GM19397 (cell line): ENCODE measurements around the gene AARS2.

Experiments
- ATAC-seq: cut with Tn5 transposase; IDR thresholded peaks from one replicate; pipeline ENCODE4 v1.9.1; 2021; ENCODE audit warnings: mild to moderate bottlenecking, moderate library complexity; ENCODE audit not compliant: unreplicated experiment

AARS2 gene

DNA sequence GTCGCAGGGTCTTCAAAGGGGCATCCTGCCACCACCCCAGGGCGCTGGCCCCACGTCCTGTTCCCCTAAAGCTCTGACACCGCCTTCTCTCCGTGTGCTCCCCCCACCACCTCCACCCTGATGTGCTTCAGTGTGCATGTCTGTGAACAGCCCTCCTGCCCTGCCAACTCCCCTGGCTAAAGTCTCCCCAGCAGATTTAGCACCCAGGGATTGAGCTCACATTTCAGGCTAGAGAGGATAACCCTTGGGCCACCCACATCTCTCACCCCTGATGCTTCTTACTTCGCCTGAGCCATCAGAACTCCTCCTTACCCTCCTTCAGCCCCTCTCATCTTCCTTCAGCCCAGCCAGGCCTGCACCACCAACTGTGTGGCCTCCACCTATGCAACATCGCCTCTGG, 35.4 kb downstream of the AARS2 start:
- no peak for ATAC-seq

DNA sequence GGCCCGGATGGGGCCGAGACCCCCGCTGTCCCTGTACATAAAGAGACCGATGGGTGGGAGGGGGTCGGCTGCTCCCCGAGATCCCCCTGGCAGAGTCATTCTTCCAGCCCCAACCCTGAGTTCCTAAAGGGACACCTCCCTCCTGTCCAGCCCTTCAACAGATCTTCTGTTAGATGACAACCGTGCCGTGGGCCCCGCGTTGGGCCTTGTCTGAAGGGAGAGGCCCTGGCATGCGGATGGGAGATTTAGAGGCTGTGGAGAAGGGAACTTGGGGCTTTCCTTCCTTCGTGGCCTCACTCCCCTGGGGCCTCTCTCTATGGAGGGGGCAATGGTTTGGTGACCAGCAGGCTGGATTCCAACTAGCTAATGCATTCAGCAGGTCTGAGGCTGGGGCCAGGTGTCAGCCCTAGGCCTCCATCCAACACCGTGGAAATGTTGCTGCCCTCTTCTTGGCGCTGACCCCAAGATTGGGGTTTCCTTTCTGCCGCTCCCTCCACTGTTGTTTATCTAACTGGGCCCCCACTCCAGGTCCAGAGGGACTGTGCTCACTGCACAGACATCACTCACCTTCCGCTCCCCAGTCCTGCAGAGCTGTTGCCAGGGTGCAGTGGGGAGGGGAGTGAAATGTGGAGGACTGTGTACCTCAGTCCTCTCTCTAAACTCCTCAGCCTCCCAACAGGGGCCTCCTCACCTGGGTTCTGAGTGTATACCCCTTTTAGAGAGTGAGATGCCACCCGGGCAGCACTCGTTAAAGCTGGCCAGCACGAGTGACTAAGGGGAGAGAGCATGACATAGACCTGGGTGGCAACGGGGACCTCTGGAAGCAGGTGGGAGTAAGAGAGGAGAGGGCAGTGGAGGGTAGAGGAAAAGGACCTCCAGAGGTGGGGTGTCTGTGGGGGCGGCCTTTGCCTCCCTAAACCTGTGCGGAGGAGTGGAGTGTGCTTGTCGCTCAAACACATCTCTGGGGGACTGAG, 36.2 kb downstream of the AARS2 start:
- ATAC-seq = no peak

DNA sequence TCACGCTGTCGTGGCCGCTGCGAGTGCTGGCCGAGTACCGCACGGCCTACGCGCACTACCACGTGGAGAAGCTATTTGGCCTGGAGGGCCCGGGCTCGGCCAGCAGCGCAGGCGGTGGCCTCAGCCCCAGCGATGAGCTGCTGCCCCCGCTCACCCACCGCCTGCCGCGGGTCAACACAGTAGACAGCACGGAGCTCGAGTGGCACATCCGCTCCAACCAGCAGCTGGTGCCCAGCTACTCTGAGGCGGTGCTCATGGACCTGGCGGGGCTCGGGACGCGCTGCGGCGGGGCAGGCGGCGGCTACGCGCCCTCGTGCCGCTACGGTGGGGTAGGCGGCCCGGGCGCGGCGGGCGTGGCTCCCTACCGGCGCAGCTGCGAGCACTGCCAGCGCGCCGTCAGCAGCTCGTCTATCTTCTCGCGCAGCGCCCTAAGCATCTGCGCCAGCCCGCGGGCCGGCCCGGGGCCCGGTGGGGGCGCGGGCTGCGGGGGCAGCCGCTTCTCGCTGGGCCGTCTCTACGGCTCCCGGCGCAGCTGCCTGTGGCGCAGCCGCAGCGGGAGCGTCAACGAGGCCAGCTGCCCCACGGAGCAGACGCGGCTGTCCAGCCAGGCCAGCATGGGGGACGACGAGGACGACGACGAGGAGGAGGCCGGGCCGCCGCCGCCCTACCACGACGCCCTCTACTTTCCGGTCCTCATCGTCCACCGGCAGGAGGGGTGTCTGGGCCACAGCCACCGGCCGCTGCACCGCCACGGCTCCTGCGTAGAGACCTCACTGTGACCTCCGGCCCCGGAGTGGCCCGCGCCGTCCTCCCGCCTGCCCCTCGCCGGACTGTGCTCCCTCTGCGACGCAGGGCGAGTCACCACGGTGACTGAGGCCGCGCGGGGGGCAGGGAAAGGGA, 37.1 kb downstream of the AARS2 start:
- no peak for ATAC-seq

DNA sequence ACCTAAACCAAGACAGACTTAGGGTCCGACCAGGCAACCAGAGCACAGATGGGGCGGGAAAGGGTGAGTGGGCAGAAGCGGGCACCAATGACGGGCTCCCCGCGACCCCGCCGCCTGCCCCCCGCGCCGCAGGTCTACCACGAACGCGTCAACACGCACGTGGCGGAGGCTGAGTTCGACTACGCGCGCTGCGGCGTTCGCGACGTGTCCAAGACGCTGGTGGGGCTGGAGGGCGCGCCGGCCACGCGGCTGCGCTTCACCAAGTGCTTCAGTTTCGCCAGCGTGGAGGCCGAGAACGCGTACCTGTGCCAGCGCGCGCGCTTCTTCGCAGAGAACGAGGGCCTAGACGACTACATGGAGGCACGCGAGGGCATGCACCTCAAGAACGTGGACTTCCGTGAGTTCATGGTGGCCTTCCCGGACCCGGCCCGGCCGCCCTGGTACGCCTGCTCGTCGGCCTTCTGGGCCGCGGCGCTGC, 37.8 kb downstream of the AARS2 start:
- ATAC-seq = no peak

DNA sequence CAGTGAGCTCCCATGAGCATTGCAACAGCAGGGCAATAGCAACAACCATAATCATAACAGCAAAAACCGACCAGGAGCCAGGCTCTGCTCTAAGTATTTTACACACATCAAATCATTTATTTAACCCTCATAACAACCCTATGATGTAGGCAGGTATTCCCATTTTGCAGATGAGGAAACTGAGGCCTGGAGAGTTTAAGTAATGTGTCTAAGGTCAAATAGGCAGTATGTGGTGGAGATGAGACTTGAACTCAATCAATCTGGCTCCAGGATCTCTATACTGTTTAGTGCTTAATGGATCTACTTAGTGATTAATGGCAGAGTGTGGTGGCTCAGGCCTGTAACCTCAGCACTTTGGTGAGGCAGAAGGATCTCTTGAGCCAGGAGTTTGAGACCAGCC, 39.5 kb downstream of the AARS2 start:
- ATAC-seq = no peak

DNA sequence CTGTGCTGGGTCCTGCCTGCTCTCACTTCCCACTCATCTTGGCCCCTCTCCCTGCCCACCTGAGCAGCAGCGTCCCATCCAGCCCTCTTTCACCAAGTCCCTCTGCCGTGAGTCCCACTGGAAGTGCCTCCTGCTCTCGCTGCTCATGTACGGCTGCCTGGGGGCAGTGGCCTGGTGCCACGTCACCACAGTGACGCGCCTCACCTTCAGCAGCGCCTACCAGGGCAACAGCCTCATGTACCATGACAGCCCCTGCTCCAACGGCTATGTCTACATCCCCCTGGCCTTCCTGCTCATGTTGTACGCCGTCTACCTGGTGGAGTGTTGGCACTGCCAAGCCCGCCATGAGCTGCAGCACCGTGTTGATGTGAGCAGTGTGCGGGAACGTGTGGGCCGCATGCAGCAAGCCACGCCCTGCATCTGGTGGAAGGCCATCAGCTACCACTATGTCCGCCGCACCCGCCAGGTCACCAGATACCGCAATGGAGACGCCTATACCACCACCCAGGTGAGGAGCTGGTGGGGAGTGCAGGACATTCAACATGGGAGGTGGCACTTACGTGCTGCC, 40.1 kb downstream of the AARS2 start:
- ATAC-seq = no peak

DNA sequence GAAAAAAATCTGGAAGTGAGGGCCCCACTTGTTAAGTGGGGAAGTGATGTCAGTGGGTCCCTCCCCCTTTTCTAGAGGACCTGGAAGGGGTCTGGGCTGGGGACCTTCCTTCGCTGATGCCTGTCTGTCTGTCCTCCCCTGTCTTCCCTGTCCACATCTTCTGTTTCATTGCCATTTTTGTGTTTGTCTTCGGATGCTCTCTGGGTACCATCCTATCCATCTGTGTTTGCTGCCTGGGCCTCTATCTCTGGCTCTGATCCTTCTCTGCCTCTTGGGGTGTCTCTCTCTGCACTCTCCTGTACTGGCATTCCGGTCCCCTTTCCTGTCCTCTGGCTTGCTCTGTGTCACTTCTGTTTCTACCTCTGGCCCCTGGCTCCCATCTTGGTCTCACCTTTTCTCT, 40.6 kb downstream of the AARS2 start:
- ATAC-seq = no peak

DNA sequence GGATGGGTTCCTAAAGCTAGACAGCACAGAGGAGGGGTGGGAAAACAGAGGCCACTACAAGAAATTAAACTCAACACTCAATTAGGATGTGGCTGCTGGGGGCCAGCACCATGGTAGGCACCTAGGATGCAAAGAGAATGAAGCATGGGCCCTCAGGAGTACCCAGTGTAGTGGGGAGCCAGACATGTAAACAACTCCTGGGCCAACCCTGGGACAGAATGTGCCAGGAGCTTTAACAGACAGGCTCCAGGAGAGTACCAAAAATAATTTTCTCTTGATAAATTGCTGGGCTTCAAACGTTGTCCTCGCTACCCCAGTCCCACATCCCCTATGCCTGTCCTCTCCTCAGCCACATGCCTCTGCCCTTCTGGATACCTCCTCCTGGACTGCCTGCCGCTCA, 41.2 kb downstream of the AARS2 start:
- no peak for ATAC-seq

DNA sequence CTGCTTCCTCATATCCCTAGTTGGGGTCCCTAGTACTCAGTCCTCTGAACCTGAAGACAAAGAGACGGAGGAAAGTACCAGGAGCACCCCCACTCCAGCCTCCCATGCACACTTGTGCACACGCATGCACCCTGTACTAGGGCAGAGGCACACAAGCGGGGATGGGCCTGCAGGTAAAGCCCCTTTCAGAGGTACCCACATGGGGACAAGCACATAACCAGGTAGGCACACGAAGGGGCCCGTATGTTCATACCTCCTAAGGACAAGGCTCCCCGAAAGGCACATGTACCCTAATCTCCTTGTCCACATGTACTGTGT, 41.8 kb downstream of the AARS2 start:
- no peak for ATAC-seq

DNA sequence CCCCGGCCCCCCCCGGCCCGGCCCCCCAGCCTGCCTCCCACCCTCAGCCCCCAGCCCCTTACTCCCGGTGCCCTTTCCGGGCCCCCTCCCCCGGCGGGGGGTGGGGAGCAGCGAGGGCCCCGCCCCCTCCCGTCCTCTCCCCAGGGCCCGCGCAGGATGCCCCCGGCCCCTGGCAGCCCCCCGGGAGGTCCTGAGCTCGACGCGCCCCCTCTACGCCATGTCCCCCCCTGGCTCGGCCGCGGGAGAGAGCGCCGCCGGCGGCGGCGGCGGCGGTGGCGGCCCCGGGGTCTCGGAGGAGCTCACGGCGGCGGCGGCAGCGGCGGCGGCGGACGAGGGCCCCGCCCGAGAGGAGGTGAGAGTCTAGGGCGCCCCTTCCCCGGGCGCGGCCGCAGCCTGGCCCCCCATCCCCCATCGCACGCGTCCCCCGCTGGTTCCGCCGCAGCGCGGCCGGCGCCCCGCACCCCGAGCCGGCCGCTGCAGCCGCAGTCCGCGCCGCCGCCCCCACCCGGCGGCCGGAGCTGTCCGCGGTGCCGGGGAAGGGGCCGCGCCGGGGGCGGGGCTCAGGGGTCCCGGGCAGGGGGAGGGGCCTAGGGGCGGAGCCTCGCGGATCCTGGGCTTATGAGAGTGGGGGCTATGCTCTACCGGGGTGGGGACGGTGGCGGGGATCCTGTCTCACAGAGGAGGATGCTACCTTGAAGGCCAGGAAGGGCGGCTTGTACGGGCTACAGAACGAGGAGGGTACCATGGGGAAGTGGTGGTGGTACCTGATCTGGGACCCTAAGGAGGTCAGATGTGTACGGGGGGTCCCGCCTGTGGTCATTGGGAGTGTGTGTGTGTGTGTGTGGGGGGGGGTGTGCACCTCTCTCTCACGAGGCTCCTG, 42.4 kb downstream of the AARS2 start:
- no peak for ATAC-seq

DNA sequence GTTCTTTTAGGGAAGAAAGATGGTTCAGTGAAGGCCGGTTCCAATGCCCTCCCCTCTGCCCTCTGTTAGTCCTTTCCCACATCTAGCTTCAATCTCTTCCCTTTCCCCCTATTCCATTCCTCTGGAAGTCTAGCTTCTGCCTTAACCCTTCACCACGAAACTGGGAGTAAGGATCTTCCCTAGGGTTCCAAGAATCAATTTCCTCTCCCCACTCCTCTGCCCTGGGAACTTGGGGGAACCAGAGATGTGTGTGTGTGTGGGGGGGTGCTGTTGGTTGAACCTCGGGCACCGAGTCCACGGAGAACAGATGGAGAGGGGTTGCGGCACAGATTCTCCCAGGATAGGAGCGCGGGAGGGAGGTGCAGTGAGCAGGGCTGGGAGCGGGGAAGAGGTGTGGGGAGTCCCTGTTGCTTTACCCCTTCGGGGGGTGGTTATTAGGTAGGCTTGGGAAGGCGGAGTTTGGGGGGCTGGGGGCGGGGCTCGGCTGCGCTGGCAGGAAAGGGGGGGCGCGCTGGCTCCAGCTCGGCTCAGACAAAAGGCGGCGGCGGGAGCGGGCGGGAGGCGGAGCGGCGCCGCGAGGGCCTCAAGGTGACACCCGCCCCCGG, 43.1 kb downstream of the AARS2 start, which contains the start of gene TMEM151B:
TSS of gene TMEM151B (plus strand) at position 530 of the 605 bp plus-strand sequence. CDS start 293 bp downstream, outside the sequence.
- ATAC-seq = no peak

DNA sequence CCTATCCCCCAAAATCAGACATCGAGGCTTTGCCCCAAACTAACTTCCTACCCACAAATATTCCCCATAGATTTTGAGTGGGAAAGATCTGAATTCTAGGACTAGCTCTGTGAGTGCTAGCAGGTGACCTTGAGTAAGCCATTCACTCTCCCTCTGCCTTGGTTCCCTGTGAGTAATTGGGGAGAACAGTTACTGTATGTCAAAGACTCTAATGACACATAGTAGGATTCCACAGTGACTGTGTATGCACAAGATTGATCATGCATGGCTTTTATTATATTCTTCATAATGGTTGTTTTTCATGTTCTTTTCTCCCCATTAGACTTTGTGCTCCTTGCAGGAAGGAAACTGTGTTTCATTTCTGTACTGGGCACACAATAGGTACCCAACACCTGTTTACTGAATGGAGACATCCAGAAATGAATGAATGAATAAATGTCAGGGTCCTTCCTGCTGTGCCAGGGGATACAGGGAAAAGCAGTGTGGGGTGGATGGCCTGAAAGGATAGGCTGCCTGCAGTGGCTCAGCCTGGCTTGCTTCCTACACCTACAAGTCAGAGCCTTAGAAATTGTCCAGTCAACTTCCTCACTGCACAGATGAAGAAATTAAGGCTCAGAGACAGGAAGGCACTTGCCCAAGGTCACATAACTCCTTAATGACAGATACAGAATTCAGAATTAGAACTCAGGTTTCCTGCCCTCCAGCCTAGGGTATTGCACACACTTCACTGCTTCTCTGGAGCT, 43.8 kb downstream of the AARS2 start:
- ATAC-seq = no peak

DNA sequence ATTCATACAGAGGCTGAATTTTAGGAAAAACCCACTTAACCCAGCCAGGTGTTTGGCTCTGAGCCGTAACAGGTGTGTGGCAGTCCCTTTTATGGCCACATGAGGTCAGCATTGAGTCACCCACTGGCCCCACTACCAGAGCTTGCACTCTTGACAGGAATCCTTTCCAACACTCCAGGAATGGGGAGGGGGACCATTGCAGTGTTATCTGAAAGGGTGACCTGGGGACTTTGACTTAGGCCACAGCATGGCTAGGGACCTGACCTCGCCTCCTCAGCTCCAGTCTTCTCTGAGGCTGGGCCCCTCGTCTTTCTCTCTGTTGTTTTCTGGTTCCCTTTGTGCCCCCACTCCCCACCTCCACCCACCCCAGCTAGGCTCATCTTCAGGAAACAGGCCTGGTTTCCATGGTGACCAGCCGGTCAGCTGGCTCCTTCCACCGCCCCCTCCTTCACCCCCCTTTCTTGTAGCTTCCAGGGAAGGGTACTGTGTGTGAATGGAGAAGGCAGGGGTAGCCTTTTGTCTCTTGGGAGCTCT, 45.0 kb downstream of the AARS2 start:
- ATAC-seq = no peak

DNA sequence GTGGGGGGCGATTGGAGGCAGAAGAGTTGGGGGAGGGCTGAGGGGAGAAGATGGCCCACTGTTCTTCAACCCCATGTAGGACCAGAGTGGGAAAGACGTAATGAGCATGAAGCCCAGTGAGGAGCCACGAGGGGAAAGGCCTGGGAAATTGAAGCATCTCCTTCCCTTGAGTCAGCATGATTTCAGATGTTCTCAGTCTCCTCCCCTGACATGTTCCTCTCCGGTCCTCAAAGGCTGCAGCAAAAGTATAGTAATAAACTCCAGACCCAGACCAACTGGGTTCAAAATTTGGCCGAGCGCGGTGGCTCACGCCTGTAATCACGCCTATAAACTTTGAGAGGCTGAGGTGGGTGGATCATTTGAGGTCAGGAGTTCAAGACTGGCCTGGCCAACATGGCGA, 45.9 kb downstream of the AARS2 start:
- ATAC-seq = no peak

DNA sequence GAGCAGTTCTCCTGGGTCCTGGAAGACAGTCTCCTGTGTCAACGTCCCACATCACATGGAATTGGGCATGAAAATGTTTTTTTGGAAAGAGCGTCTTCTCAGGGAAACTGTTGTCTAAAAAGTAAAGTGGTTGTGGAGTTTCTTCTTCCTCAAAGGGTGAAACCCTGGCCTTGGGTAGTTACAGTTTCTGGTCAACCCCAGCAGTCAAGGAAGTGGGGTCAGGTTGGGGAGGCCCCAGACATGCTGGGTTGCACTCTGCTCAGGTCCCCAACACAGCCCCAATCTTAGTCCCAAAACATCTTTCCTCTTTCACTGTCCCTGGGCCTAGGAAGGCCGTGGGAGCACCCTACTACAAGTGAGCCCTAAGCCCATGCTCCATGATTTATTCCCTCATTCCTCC, 46.8 kb downstream of the AARS2 start:
- ATAC-seq = no peak

DNA sequence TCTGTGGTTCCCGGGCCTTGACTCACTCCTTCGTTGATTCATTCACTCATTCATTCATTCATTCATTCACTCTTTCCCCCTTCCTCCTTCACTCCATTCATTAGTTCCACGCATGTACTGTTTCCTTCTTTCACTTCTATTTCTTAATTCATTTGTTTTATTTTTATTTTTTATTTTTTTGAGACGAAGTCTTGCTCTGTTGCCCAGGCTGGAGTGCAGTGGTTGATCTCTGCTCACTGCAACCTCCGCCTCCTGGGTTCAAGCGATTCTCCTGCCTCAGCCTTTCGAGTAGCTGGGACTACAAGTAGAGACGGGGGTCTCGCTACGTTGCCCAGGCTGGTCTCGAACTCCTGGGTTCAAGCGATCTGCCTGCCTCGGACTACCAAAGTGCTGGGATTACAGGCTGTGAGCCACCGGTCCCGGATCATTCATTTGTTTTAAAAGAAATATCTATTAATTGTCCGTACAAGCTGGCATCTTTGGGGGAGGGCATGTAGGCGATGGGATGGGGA, 47.4 kb downstream of the AARS2 start:
- ATAC-seq = no peak

DNA sequence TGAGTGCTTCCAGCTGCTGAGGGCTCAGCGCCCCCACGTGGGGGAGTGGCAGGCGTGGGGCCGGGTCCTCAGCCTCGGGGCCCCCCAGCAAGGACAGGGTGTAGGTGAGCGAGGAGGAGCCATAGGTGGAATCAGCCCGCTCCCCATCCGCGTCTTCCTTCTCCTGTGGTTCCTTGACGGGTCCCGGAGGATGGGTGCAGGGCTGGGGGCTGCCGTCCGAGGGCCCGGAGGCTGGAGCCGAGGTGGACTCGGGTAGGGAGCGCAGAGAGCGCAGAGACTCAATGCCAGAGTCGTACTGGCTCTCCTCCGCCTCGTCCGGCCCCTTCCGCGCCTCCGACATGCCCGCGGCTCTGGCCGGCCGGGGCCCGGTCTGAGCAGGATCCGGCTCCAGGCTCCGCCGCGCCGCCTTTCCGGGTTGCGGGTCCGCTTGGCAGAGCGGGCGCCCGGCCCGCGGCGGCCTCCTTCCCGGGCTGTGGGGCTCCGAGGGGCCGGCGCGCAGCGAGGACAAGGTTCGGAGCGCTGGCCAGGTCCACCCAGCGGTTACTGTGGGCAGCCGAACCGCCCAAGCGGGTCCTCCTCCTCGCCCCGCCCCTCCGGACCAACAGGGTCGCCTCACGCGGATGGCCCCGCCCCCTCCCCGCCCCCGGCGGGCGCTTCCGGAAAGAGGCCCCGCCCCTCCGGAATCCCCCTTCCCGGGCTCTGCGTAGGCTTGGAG, 48.0 kb downstream of the AARS2 start, which contains the start of gene NFKBIE:
TSS of gene NFKBIE (minus strand) at position 545 of the 715 bp plus-strand sequence. CDS start at position 340, 205 bp downstream.
- ATAC-seq = peak; percentile 46
